HEK293T (cell line): ENCODE measurements around the gene KRT2.

ENCODE experiments used
- SUZ12 ChIP-seq: fragments of 450-650 bp; IDR thresholded peaks from 2 replicates; pipeline ENCODE4 v1.6.1; 2016; ENCODE audit warnings: mild to moderate bottlenecking
- TARDBP ChIP-seq: fragments of 450-650 bp; IDR thresholded peaks from 2 replicates; pipeline ENCODE4 v1.6.1; 2016

GRCh38 chr12:52646613-52647012 is 5.4 kb downstream of the KRT2 start:
- TF ChIP-seq TARDBP (no peak), SUZ12 (no peak)
